Activated T-cell treated with anti-CD3 and anti-CD28 coated beads for 4 hours (primary cell): ENCODE data around the gene LBP.
"Not testable (repeated sequence)": the region's sequence is repeated elsewhere in the genome, so short reads cannot be mapped to it uniquely, and the experiment has no call there.

Experiments used
- DNase-seq: peaks from one replicate; pipeline ENCODE4 v3.0.0-alpha.2; 2020

Gene LBP

GRCh38 chr20:38346247-38346651 lies at the start of gene LBP:
LBP (plus strand) TSS chr20:38346482; CDS start chr20:38346517, 35 bp downstream.
- DNase-seq: no peak

- DNase-seq: no peak
These were observed 48.2 kb upstream of the LBP start for GRCh38 chr20:38297916-38298674.

- no peak for DNase-seq
These were observed 47.5 kb upstream of the LBP start for GRCh38 chr20:38298768-38299288.

DNA sequence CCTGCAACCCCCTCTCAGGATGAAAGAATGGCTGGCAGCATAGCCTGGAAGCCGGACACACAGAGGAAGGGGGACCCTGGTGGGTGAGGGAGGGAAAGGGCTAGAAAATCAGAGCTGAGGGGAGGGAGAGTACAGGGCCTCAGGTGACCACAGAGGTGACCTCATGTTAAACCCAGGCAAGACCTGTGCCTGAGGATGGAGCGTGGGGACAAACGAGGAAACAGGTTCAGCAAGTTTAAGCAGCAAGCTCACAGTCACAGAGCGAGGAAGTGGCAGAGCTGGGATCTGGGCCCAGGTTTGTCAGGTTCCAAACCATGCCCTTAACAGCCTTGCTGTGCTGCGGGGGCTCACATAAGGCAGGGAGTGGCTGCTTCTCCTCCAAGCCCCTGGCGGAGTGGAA lies 46.3 kb upstream of the LBP start:
- no peak for DNase-seq

GRCh38 chr20:38300438-38300837 lies 45.8 kb upstream of the LBP start:
- DNase-seq: no peak

GRCh38 chr20:38301309-38301708 lies 45.0 kb upstream of the LBP start:
- no peak for DNase-seq

GRCh38 chr20:38302786-38303185 lies 43.5 kb upstream of the LBP start:
- no peak for DNase-seq

DNA sequence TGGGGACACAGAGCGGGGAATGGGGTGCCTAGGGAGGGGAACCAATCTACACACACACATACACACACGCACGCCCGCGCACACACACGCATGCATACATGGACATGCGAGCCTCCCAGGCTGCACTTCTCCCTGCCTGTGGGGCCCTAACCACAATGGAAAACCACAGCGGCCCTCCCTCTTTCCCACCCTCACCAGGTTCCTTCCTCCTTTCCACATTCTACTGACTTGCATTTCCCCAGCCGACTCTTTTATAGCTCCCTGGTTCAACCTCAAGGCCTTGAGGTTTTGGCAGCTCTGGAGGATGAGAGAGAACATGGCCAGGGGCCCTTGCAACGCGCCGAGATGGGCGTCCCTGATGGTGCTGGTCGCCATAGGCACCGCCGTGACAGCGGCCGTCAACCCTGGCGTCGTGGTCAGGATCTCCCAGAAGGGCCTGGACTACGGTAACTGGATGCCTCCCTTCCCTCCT lies 42.3 kb upstream of the LBP start, which contains the start of gene BPI:
BPI (plus strand) TSS at position 249 of the 472 bp plus-strand sequence; CDS start at position 317, 68 bp downstream.
- DNase-seq: no peak

GRCh38 chr20:38304845-38305447 lies 41.3 kb upstream of the LBP start:
- DNase-seq: no peak

DNA sequence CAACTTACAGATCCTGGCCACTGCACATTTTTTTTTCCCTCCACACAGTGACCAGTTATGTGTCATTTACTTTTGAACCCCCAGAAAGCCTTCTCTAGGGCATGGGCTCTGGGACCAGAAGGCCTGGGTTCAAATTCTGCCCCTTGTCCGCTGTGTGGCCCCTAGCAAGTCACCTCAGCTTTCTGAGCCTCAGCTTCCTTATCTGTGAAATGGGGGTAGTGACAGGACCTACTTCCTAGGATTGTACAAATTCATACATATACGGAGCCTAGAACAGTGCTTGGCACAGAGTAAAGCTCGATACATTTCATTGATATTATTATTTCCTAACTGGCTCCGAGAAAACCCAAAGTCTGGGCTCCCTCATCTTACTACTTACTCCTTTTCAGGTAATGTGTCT lies 40.7 kb upstream of the LBP start:
- no peak for DNase-seq

DNA sequence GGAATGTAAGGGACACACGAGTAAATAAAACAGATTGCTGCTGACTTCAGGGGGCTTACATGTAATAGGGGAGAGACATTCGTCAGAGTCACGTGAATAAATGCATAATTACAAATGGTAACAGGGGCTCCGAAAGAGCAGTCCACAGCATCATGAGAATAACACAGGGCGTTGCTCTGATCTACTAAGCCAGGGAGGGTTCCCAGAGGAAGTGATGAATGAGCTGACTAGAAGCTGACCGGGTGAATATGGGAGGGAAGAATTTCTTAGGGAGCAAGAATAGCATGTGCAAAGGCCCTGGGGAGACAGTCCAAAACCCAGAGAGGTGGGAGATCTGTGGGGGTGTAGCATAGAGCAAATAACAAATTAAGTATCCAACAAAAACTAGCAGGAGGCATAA lies 39.9 kb upstream of the LBP start:
- DNase-seq: no peak

DNA sequence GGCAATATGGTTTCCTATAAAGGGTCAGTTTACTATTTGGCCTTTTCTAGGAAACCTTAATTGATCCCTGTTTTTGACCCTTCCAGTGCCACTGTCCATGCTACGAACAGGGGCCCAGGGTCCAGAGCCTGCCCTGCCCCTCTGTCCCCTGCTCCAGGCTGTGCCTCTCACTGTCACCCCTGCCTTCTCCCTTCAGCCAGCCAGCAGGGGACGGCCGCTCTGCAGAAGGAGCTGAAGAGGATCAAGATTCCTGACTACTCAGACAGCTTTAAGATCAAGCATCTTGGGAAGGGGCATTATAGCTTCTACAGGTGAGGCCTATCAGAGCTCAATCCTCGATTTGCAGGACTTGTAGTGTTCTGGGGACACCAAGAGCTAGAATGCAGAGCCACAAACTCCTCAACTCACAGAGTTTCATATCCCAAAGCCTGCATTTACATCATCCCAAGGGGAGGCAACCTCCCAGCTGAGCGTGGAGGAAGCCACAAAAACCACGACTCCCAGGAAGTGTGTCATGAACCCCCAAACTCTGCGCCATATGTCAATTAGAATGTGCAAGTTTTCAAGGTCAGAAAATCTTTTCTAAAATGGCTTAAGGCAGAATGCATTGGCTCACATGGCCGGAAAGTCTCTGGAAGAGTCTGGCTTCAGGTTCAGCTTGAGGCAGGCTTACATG lies 38.8 kb upstream of the LBP start:
- no peak for DNase-seq

GRCh38 chr20:38308047-38308438 lies 38.2 kb upstream of the LBP start:
- DNase-seq: no peak

GRCh38 chr20:38308447-38308846 lies 37.8 kb upstream of the LBP start:
- no peak for DNase-seq

DNA sequence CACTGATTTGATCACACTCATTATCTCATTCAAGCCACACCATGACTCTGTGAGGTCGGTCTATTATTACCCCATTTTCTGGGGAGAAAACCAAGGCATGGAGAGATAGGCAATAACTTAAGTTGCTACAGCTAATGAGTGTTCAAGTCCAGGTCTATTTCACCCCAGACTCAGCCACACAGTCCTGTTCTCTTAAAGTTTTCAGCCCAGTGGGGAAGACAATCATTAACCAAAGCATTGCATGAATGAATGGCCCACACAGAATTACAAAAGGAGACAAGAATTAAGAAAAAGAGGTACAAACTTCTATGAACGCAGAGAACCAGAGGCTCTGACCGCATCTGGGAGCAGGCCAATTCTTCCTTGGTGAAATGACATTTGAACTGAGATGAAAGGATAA lies 35.2 kb upstream of the LBP start:
- DNase-seq: no peak

DNA sequence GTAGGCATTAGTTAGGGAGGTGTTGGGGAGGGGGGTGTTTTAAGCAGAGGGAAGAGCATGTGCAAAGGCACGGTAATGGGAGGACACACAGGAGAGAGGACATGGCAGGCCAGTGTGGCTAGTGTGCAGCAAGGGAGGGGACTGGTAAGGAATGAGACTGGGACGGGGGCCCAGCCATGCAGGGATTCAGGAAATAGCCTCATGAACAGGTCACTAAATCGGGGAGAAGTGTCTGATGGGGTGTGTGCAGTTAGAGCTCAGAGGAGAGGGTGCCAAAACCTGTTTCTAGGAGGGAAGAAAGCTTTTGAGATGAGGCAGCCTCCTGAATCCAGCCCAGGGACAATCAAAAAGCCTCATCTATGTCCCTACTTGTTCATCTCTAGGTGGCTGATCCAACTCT lies 34.8 kb upstream of the LBP start:
- no peak for DNase-seq

DNA sequence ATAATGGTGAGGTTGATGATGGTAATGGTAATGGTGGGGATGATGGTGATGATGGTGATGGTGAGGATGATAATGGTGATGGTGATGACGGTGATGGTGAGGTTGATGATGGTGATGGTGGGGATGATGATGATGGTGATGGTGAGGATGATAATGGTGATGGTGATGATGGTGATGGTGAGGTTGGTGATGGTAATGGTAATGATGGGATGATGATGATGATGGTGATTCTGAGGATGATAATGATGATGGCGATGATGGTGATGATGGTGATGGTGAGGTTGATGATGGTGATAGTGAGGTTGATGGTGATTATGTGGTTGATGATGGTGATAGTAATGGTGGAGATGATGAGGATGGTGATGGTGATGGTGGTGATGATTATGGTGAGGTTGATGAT lies 32.6 kb upstream of the LBP start:
- no peak for DNase-seq

GRCh38 chr20:38314350-38314749 lies 31.9 kb upstream of the LBP start:
- not testable (repeated sequence) for DNase-seq

- DNase-seq: no peak
These were observed 30.9 kb upstream of the LBP start for GRCh38 chr20:38315290-38315966.

DNA sequence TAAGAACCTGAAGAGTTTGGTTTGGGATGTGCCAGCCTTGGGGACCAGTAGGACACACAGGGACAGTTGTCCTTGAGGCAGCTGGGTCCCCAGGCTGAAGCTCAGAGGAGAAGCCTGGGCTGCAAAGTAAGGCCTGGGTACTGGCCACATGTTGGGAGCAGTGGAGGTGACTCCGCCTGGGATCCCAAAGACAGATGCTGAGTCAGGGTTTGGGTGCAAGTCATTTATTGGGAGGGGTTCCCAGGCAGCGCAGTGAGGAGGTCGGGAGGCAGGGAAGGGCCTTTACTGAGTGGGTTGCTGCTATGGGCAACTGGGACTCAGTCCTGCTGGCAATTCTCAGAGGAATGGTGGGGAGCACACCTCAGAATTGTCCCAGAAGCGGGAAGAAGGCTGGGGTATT lies 29.9 kb upstream of the LBP start:
- DNase-seq: no peak

DNA sequence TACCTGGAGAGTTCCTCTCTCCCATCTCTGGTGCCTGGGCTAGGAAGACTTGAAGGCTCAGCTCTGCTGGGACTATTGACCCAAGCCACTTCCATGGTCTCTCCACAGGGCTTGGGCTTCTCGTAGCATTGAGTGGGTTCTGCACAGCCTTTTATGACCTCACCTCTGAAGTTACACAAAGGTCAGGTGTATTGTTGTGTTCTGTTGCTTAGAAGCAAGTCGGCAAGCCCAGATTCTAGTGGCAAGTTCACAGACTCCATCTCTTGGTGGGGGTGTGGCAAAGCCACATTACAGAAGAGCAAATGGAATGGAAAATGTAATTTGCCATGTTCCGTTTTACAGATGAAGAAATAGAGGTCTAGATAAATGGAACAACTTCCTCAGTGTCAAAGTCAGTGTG lies 28.9 kb upstream of the LBP start:
- no peak for DNase-seq

DNA sequence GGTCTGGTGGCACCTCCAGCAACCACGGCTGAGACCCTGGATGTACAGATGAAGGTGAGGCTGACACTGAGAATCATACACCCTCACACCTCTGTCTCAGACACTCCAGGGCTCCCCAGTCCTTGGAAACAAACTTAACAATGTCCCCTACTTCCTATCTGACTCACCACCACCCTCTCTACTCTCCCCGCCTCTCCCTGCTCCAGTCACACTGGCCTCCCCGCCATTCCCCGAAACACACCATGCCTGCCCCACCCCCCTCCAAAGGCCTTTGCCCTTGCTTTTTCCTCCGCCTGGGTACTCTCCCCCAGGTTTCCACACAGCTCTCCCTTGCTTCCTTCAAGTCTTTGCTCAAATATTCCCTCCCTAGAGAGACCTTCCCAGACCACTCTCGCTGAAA lies 26.1 kb upstream of the LBP start:
- DNase-seq: no peak

GRCh38 chr20:38321959-38322598 lies 24.2 kb upstream of the LBP start:
- DNase-seq: no peak
